Left kidney (tissue), 2 donors: ENCODE data around the gene NUP210. TPM values are rescaled to one million over a fixed set of nuclear protein-coding genes. Genes with fewer than 3 reads are reported as not detected.

ENCODE experiments used
- DNase-seq: peaks from one replicate; pipeline ENCODE4 v3.0.0-alpha.2; 2013
- polyA plus RNA-seq: library from polyadenylated mRNA; unstranded; fragments of 120-200 nt; gene quantifications from one replicate; pipeline ENCODE4 v1.2.1, GENCODE V29; 2013; ENCODE audit not compliant: insufficient read length

Gene NUP210
- polyA plus RNA-seq, 1 donor = 28.9 TPM

GRCh38 chr3:13323822-13324221 is 96.3 kb downstream of the NUP210 start:
- no peak for DNase-seq

GRCh38 chr3:13322324-13322723 is 97.8 kb downstream of the NUP210 start:
- DNase-seq = no peak

GRCh38 chr3:13319564-13320220 is 100.4 kb downstream of the NUP210 start:
- DNase-seq = no peak

- no peak for DNase-seq
These were observed 101.3 kb downstream of the NUP210 start for GRCh38 chr3:13318626-13319470.

- DNase-seq = no peak
These were observed 102.4 kb downstream of the NUP210 start for GRCh38 chr3:13317596-13318320.

- no peak for DNase-seq
These were observed 103.5 kb downstream of the NUP210 start for GRCh38 chr3:13316603-13317002.

- no peak for DNase-seq
These were observed 105.2 kb downstream of the NUP210 start for GRCh38 chr3:13314877-13315276.

GRCh38 chr3:13313813-13314212 is 106.3 kb downstream of the NUP210 start:
- DNase-seq = no peak

- no peak for DNase-seq
These were observed 111.1 kb downstream of the NUP210 start for GRCh38 chr3:13309004-13309403.

GRCh38 chr3:13308380-13308801 is 111.7 kb downstream of the NUP210 start:
- no peak for DNase-seq

- no peak for DNase-seq
These were observed 113.1 kb downstream of the NUP210 start for GRCh38 chr3:13307041-13307440.

- DNase-seq = no peak
These were observed 114.5 kb downstream of the NUP210 start for GRCh38 chr3:13305623-13306022.

- no peak for DNase-seq
These were observed 116.7 kb downstream of the NUP210 start for GRCh38 chr3:13303410-13303809.

- no peak for DNase-seq
These were observed 118.7 kb downstream of the NUP210 start for GRCh38 chr3:13301286-13301987.

- no peak for DNase-seq
These were observed 119.4 kb downstream of the NUP210 start for GRCh38 chr3:13300546-13301285.

GRCh38 chr3:13299531-13300155 is 120.5 kb downstream of the NUP210 start:
- DNase-seq = no peak

GRCh38 chr3:13296662-13297061 is 123.5 kb downstream of the NUP210 start:
- DNase-seq = no peak

- DNase-seq = no peak
These were observed 125.4 kb downstream of the NUP210 start for GRCh38 chr3:13294442-13295351.

- no peak for DNase-seq
These were observed 127.7 kb downstream of the NUP210 start for GRCh38 chr3:13292375-13292774.

GRCh38 chr3:13290941-13291340 is 129.2 kb downstream of the NUP210 start:
- DNase-seq = no peak
